ENCODE results near the gene ZKSCAN8. TPM values are rescaled to one million over a fixed set of nuclear protein-coding genes. Genes with fewer than 3 reads are reported as not detected.

ZKSCAN8 gene
- total RNA-seq, 6 experiments from 2014 or later = 5.4 to 7.2 (median 6.8) TPM

DNA sequence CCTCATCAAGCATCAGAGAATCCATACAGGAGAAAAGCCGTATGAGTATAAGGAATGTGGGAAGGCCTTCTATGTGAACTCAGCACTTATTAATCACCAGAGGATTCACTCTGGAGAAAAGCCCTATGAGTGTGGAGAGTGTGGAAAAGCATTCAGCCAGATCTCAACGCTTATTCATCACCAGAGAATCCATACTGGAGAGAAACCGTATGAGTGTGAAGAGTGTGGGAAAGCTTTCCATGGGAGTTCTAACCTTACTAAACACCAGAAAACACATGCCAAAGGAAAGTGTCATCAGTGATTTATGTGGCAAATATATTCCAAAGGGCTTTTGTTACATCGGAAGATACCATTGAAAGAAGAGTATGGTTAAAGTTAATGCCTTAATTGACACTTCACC is 25.4 kb downstream of the ZKSCAN8 start:
- Histone ChIP-seq H3K4me1 (no peaks in the 10 kb centered on the region), H3K36me3 (no peaks in the 10 kb centered on the region), H3K4me3 (no peak overlapping the region), H3K9me3 (no peaks in the 10 kb centered on the region), H3K27ac (no peak overlapping the region), H3K27me3 (no peaks in the 10 kb centered on the region)
- DNase-seq = no peak
- WGBS (ENCODE audit: insufficient coverage, low coverage, low lambda C conversion rate, missing lambda C conversion rate) = 88% methylated on average over 4 of the region's 4 CpGs
- TF ChIP-seq, protein P1, sequence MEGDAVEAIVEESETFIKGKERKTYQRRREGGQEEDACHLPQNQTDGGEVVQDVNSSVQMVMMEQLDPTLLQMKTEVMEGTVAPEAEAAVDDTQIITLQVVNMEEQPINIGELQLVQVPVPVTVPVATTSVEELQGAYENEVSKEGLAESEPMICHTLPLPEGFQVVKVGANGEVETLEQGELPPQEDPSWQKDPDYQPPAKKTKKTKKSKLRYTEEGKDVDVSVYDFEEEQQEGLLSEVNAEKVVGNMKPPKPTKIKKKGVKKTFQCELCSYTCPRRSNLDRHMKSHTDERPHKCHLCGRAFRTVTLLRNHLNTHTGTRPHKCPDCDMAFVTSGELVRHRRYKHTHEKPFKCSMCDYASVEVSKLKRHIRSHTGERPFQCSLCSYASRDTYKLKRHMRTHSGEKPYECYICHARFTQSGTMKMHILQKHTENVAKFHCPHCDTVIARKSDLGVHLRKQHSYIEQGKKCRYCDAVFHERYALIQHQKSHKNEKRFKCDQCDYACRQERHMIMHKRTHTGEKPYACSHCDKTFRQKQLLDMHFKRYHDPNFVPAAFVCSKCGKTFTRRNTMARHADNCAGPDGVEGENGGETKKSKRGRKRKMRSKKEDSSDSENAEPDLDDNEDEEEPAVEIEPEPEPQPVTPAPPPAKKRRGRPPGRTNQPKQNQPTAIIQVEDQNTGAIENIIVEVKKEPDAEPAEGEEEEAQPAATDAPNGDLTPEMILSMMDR (IDR thresholded peaks at IDR 0.05) = no peak
- no peak for TF ChIP-seq POLR2A (IDR thresholded peaks at IDR 0.05)
- intact Hi-C loops (cut with DNase I) = no loop called here
- no peak for ATAC-seq

DNA sequence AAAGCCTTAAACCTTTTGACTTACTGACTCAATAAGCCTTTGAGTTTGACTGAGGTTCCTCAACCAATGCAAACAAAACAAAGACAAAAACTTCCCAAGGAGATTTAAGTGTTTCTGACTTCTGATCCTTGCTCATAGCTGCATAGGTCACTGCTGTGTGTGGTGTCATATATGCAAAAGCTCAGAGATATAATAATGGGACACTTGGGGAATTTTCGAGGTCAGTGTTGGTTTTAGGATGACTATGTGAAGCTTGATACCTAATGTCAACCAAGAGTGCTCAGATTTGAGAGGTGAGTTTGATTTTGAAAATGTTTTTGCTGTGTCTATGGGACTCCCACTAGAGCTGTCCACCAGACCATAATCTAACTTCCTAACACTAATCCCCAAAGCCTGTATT is 26.2 kb downstream of the ZKSCAN8 start:
- Histone ChIP-seq H3K4me1 (no peaks in the 10 kb centered on the region), H3K36me3 (no peaks in the 10 kb centered on the region), H3K27me3 (no peaks in the 10 kb centered on the region), H3K9me3 (no peaks in the 10 kb centered on the region), H3K27ac (no peak overlapping the region), H3K4me3 (no peak overlapping the region)
- DNase-seq = no peak
- TF ChIP-seq, protein P1 (IDR thresholded peaks at IDR 0.05) = no peak
- TF ChIP-seq POLR2A (IDR thresholded peaks at IDR 0.05) = no peak
- WGBS (ENCODE audit: insufficient coverage, low coverage, low lambda C conversion rate, missing lambda C conversion rate) = 60% methylated on average over 1 of the region's 1 CpG
- intact Hi-C loops (cut with DNase I) = no loop called here
- ATAC-seq = no peak

DNA sequence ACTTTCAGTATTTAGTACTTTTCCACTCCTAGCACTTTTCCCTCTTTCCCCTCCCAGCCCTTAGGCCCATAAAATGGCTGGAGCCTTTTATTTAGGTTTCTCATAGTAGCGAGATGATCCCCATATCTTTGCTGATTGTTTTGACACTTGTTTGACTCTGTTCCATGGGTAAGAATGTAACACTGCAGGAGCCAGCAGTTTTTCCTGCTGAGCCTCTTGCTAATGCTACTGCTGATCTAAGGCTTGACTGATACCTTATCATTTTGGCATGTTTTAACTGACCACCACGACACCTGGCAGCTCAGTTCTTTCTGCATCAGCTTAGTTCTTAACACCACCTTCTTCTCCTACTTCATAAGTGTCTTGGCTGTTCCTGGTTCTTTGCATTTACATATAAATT is 29.6 kb downstream of the ZKSCAN8 start:
- H3K27me3 ChIP-seq = no peaks in the 10 kb centered on the region
- 58% methylated on average over 2 of the region's 2 CpGs for WGBS (ENCODE audit: insufficient coverage, low coverage, low lambda C conversion rate, missing lambda C conversion rate)
- no peaks in the 10 kb centered on the region for H3K9me3 ChIP-seq
- H3K4me1 ChIP-seq = no peaks in the 10 kb centered on the region
- TF ChIP-seq, protein P1 (IDR thresholded peaks at IDR 0.05) = no peak
- no peak for TF ChIP-seq POLR2A (IDR thresholded peaks at IDR 0.05)
- no peaks in the 10 kb centered on the region for H3K36me3 ChIP-seq
- intact Hi-C loops (cut with DNase I) = no loop called here
- no peak for ATAC-seq
- no peak for DNase-seq
- H3K27ac ChIP-seq = no peak overlapping the region
- no peak overlapping the region for H3K4me3 ChIP-seq

DNA sequence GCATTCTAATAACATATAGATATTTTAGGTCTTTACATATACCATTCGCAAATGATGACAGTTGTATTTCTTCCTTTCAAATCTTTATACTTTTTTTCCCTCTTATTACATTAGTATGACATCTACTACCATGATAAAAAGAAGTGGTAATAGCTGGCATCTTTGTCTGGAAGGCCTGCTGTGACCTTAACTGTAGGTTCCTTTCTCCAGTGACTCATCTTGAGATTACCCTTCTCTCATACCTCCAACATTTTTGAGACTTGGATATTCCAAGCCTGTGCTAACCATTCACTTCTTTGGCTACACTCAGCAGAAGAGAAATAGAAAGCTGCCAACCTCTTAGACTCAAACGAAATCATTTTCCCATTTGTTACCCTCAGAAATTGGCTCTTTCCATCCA is 30.3 kb downstream of the ZKSCAN8 start:
- ATAC-seq (no peak), DNase-seq (no peak)
- Histone ChIP-seq H3K27me3 (no peaks in the 10 kb centered on the region), H3K9me3 (no peaks in the 10 kb centered on the region), H3K36me3 (no peaks in the 10 kb centered on the region), H3K4me3 (no peak overlapping the region), H3K27ac (no peak overlapping the region), H3K4me1 (no peaks in the 10 kb centered on the region)
- 95% methylated on average over 2 of the region's 2 CpGs for WGBS (ENCODE audit: insufficient coverage, low coverage, low lambda C conversion rate, missing lambda C conversion rate)
- intact Hi-C loops (cut with DNase I) = no loop called here
- TF ChIP-seq POLR2A (IDR thresholded peaks at IDR 0.05) = no peak
- TF ChIP-seq, protein P1 (IDR thresholded peaks at IDR 0.05) = no peak

GRCh38 chr6:28176373-28176772 is 34.7 kb downstream of the ZKSCAN8 start:
- ATAC-seq = no peak

More at GRCh38 chr6:28176373-28176772, 34.7 kb downstream of the ZKSCAN8 start:
- TF ChIP-seq POLR2A (IDR thresholded peaks at IDR 0.05) = no peak
- TF ChIP-seq, protein P1 (IDR thresholded peaks at IDR 0.05) = no peak
- Histone ChIP-seq H3K27me3 (no peaks in the 10 kb centered on the region), H3K4me3 (no peak overlapping the region), H3K27ac (no peak overlapping the region), H3K4me1 (no peaks in the 10 kb centered on the region), H3K36me3 (no peaks in the 10 kb centered on the region), H3K9me3 (no peaks in the 10 kb centered on the region)
- WGBS (ENCODE audit: insufficient coverage, low coverage, low lambda C conversion rate, missing lambda C conversion rate) = 64% methylated on average over 1 of the region's 1 CpG
- intact Hi-C loops (cut with DNase I) = no loop called here
- no peak for DNase-seq
